Stimulated activated CD8-positive, alpha-beta memory T cell treated with anti-CD3 and anti-CD28 coated beads, Interleukin-7, amount 100 ng/mL, for 48 hours (primary cell): ENCODE results near the gene PIK3R1.
A peak's percentile ranks its signal among the peaks of the same experiment; 100 is the strongest.

Experiments used
- DNase-seq, 2 donors: peaks; one replicate each; pipeline ENCODE4 v3.0.0-alpha.2; 2020; ENCODE audit warnings: low read depth in 1 of 2; ENCODE audit errors: extremely low read depth in 1 of 2

Gene PIK3R1

GRCh38 chr5:68249520-68249919 lies 34.0 kb downstream of the PIK3R1 start:
- no peak for DNase-seq

GRCh38 chr5:68250661-68251298 lies 35.2 kb downstream of the PIK3R1 start:
- no peak for DNase-seq

DNA sequence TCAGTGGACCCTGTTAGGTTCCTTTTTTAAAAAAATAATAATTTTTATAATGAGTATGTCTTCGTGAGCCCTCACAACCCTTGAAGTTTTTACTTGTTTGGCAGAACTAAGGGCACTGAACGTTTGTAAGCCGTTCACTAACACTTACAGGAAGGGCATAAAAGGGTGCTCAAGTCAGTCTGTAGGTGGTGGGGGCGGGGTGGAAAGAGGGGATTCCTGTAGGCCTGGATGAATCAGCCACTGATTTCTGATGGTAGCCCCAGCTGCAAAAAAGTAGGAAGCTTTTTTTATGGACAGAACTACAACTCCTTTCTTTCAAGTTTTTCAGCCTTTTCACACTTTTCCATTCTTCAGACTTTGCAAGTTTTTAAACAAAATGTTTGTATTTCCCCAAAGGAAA lies 35.8 kb downstream of the PIK3R1 start:
- peak in 1 of 2 donors; percentile 51 for DNase-seq

DNA sequence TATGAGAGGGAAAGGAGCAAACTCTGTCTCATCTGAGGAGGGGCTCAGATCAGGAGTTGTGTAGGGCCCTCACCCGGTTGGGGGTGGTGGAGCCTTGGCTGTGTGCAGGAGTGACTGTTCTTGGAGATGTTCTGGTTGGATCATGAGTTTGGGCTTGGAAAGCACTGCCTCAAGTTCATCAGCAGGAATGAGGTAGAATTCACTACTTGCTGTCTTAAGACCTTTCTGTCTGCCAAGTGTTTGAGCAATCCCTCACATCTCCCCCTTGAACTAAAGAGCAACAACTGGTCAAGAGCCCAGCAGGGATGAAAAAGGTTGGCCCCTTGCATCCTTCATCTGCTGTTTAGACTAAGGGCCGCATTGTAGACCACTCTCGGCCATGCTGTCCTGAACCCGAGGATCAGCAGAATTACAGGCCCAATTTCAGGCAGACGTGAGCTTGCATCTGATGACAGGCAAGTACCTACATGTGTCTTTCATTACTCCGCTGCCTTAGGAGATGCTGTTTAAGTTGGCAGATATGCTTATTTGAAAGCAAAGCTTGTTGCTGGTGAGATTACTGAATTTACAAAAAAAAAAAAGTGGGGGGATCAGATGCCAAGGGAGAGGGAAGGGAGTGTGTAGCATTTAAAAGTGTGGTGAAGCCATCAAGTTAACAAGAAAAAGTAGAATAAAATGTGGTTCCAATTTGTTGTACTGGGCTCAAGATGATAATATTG lies 36.4 kb downstream of the PIK3R1 start:
- DNase-seq: no peak

DNA sequence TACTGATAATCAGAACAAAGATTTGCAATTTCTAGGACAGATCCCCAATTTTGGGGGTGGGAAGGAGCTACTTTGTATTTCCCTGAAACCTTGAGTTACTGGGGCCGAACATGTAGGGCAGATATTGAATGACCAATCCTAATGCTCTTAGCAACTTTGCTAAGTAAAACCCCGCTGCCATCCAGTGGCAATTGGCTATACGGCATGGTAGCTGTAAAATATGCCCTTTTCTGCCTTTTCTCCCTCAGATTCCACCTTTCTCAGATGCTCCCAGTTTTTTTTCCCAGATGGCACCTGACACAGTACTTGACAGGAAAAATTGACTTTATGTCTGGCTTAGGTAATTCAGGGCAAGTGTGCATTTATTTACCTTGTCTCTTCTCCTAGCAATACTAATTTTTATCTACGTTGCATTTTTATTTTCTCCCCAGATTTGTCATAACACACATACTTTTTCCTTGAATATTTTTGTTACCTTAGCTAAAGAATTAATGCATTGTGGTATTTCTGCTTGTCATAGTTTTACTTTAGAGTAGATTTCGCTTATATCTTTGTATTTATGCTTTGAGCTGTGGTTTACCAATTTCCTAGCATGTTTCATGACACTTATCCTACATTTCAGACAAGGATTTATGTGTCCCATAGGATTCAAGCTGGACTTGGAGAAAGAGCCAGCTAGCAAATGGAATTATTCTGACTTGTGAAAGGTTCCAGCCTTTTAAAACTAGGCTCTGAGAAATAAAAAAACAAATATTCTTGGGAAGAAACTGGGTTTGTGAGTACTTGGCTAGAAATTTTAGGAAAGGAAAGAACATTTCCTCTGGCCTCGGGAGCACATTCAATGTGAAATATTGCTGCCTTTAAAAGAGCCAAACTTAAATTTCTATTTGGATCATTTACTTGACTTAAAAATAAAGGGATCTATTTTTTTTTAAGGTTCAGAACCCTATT lies 37.4 kb downstream of the PIK3R1 start:
- DNase-seq: no peak

DNA sequence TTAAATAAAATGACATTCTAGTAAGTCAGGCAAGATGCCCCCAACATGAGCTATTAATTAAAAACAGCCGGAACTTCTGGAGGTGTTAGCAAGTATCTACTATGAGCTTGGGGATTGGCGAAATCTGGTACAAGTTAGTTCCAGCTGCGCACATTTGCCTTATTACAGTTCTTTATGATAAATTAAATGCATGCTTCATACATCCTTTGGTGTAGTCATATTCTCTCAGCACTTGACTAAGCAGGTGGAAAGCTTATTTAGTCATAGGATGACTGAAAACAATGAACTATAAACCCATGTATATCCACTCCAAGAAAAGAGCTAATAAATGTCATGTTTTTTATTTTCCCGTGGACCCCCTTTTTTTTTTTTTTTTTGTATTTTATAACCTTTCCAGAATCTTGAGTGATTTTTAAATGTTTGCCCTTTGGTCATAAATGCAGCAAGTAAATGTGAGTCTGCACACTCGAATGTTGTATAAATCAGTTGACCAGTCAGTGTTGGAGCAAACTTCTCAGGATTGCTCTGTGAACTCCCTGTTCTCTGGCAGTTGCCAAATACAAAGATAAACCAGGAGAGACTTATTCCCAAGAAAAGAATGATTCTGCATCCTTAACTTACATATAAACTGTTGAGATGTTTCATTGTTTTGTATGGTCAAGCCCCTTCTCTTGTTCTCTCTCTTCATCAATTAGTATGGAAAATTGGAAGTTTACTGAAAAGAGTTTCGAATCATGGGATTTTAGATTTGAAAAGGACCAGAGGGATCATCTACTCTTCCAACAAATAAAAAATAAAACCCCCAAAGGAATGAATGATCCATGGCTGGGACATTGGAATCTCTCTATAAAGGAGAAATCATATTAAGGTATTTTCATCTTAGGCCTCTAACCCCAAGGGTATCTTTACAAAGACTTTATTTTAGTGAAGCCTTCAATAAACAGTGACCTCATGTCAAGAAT lies 38.3 kb downstream of the PIK3R1 start:
- DNase-seq: no peak

DNA sequence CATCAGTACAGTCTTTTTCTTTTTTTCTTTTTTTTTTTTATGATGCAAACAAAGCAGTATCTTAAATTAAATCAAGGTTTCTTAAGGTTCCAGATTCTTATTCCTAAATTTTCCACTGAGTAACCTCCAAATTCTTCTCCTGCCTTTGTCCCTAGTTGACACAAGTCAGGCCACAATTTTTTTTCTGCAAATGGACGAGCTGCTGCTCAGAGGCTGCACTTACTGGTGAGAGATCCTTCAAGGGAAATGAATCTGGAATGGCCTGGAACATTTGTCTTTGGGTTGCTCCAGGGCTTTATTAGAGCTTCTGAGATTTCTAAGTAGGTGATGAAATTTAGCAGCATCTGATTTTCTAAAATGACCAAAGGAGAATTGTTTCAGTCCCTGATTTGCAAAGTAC lies 39.3 kb downstream of the PIK3R1 start:
- DNase-seq: no peak

GRCh38 chr5:68255305-68256120 lies 40.0 kb downstream of the PIK3R1 start:
- no peak for DNase-seq

DNA sequence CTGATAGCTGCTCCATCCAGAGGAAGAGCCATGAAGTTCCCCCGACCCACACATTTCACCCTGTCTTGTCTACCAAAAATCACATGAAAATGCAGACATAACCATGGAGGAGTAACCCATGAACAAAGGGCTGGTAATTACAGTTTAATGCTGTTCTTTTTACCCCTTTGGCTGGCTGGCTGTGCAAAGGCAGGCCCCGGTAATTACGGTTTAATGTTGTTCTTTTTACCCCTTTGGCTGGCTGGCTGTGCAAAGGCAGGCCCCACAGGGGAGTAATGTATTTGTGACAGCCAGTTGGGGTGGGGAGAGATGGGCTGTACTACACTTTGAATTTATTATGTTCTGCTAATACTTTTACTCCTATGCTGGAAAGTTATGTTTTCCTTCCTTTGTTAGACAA lies 41.7 kb downstream of the PIK3R1 start:
- DNase-seq: no peak

- DNase-seq: no peak
These were observed 43.0 kb downstream of the PIK3R1 start for GRCh38 chr5:68258531-68258930.

DNA sequence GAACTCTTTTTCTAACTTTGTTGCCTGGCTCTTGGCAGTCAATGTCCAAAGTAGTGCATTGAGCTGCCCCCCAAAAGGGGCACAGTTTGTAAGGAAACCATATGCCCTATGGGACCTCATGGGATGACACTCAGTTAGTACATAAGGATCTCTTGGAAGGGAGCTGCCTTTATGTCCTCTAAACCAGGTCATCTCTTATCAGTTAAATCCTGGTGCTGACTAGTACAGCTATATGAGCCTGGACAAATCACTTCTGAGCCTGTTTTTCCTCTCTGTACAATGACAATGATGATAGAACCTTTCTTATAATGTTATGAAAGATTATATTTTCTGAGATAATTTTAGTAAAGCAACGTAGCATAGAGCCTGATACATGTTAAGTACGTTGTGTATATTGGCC lies 44.1 kb downstream of the PIK3R1 start:
- DNase-seq: no peak

GRCh38 chr5:68260467-68260866 lies 44.9 kb downstream of the PIK3R1 start:
- DNase-seq: no peak

GRCh38 chr5:68261169-68261568 lies 45.6 kb downstream of the PIK3R1 start:
- DNase-seq: no peak

DNA sequence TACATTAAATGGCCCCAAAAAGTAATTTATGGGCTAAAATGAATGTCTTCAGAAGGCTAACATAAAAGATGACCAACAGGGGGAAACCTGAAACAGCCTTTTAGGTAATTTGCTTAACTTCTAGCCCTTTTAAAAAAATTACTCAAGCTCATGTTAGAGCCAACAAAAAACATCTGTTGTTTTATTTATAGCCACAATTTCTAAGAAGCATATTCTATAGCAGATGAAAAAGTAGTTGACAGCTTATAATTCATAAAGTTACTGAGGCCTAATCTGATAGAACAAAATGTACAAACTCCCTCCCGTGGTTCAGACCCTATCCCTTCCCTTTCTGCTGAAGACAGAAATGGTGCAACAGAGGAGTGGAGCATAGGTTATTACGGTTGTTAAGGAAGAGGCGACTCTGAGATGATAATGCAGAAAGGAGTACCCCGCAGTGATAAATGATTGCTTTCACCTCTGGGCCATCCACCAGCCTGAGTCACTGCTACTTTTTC lies 46.1 kb downstream of the PIK3R1 start:
- DNase-seq: no peak

DNA sequence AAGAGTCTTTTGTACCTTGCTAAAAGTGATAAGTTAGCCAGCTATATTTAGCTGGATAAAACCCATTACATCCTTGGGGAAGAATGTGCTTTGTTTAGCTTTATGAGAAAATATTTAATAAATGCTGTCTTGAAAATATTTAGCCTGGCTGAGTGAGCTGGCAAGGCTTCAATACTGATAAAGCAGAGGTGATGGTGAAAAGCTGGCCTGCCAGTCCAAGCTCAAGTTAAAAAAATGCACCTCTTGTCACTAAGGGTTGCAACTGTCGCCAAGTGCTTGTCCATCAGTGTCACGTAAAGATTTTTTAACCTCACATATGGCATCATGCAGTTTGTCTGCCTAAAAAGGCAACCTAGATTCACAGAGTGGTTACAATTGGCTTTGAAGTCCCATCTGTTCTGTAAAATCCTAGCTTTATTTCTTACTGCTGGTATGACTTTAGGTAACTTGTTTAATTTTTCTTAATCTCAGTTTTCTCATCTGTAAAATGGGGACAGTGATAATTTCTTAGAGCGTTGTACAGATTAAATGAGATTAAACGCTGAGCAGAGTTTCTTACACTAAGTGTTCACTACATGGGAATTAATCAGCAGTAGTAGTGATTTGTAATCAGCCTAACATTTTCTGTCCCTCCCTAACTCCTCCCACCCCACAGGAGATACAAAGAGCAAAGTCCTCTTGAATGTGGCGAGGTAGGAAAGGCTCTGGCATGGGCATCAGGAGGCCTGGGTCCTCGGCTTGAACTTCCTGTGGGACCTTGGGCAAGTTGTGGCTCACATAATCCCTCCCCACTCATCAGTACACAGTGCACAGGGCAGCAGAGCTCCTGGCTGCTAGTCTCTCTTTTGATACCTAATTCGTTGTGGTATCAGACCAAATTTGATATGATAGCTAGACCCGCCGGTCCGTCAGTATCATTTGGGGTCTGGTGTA lies 48.7 kb downstream of the PIK3R1 start:
- no peak for DNase-seq

DNA sequence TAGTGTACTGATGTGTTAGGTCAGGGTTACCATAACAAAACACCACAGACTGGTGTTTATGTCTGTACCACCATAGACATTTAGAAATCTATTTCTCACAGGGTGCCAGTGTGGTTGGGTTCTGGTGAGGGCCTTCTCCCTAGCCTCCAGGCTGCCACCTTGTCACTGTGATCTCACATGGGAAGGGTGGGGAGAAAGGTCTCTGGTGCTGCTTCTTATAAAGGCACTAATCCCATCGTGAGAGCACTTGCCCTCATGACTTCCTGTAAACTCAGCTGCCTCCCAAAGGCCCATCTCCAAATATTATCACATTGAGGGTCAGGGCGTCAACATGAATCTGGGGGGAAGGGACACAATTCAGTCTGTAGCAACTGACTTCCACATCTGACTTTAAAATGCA lies 49.8 kb downstream of the PIK3R1 start:
- no peak for DNase-seq

- DNase-seq: no peak
These were observed 50.4 kb downstream of the PIK3R1 start for GRCh38 chr5:68265822-68266395.

DNA sequence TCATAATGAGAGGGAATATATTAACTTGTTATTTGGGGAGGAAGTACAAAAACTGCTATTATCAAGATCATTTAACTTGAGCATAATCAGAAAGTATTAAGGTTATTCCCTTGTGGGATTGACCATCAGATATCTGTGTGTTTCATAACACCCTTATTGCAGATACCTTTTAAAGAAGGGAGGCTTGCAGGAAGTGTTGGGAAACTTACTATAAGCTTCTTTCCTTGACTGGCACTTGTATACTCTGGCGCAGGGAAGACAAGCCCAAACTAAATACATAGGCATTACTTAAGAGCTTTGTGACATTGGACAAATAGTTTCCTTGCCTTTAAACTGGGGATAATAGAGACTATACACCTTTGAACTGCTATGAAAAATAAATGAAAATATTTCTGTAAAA lies 50.9 kb downstream of the PIK3R1 start:
- no peak for DNase-seq
